Measurements from ENCODE around the gene POP7.

The POP7 gene

GRCh38 chr7:100679129-100679926, 26.6 kb upstream of the POP7 start:
- no peak for DNase-seq (ENCODE audit: low read depth)

- DNase-seq (ENCODE audit: low read depth) = no peak
Observed at GRCh38 chr7:100679927-100680575, 25.9 kb upstream of the POP7 start.

- no peak for DNase-seq (ENCODE audit: low read depth)
Observed at GRCh38 chr7:100680576-100681271, 25.2 kb upstream of the POP7 start.

- DNase-seq (ENCODE audit: low read depth) = no peak
Observed at GRCh38 chr7:100681491-100682227, 24.3 kb upstream of the POP7 start.

- DNase-seq (ENCODE audit: low read depth) = no peak
Observed at GRCh38 chr7:100682228-100682741, 23.6 kb upstream of the POP7 start.

GRCh38 chr7:100682991-100683658, 22.8 kb upstream of the POP7 start:
- DNase-seq (ENCODE audit: low read depth) = no peak

GRCh38 chr7:100683659-100684533, 22.0 kb upstream of the POP7 start:
- no peak for DNase-seq (ENCODE audit: low read depth)

GRCh38 chr7:100684534-100685042, 21.3 kb upstream of the POP7 start:
- DNase-seq (ENCODE audit: low read depth) = no peak

GRCh38 chr7:100685049-100685605, 20.8 kb upstream of the POP7 start:
- DNase-seq (ENCODE audit: low read depth) = no peak

- no peak for DNase-seq (ENCODE audit: low read depth)
Observed at GRCh38 chr7:100685631-100686145, 20.2 kb upstream of the POP7 start.

- no peak for DNase-seq (ENCODE audit: low read depth)
Observed at GRCh38 chr7:100686201-100686821, 19.6 kb upstream of the POP7 start.

- no peak for DNase-seq (ENCODE audit: low read depth)
Observed at GRCh38 chr7:100686822-100687211, 19.1 kb upstream of the POP7 start.

- no peak for DNase-seq (ENCODE audit: low read depth)
Observed at GRCh38 chr7:100687261-100687660, 18.7 kb upstream of the POP7 start.

- DNase-seq (ENCODE audit: low read depth) = no peak
Observed at GRCh38 chr7:100687751-100688300, 18.1 kb upstream of the POP7 start.

- no peak for DNase-seq (ENCODE audit: low read depth)
Observed at GRCh38 chr7:100688326-100688860, 17.5 kb upstream of the POP7 start.

- DNase-seq (ENCODE audit: low read depth) = no peak
Observed at GRCh38 chr7:100689230-100690135, 16.4 kb upstream of the POP7 start.
